Gastrocnemius medialis (tissue), 4 donors: ENCODE measurements around the gene TSPYL1.

Experiments used
- CTCF ChIP-seq, 5 experiments: fragments of 450-650 bp in 3 of 5; fragments of 200-600 bp in 2 of 5; sonication (generic) in 2 of 5; IDR thresholded peaks in 4 of 5; conservative IDR thresholded peaks in 1 of 5; 1 replicate in 4 of 5; 2 replicates in 1 of 5; pipeline ENCODE4 v1.5.1; 2016 to 2019; ENCODE audit warnings: antibody characterized with exemption in 5 of 5, mild to moderate bottlenecking in 3 of 5, moderate library complexity in 3 of 5
- POLR2A ChIP-seq, 2 donors: fragments of 450-650 bp; IDR thresholded peaks; one replicate each; pipeline ENCODE4 v1.6.1; 2017; ENCODE audit warnings: antibody characterized with exemption in 2 of 2, mild to moderate bottlenecking in 2 of 2, moderate library complexity in 2 of 2

GRCh38 chr6:116323863-116324262, 44.1 kb upstream of the TSPYL1 start:
- TF ChIP-seq CTCF (IDR thresholded peaks at IDR 0.05 in 4 of 5, conservative IDR thresholded peaks at IDR 0.05 in 1 of 5), result no peak
- TF ChIP-seq POLR2A (IDR thresholded peaks at IDR 0.05), result no peak
